Mucosa of descending colon (tissue), 3 donors: Measurements from ENCODE around the gene METTL25. TPM values are rescaled to one million over a fixed set of nuclear protein-coding genes. Genes with fewer than 3 reads are reported as not detected.

Source experiments
- ATAC-seq: fragments of 200-7000 bp; cut with Tn5 transposase; one replicate; pipeline ENCODE4 v1.9.1; 2020; ENCODE audit warnings: mild to moderate bottlenecking, moderate library complexity
- DNase-seq, 3 donors: peaks; one replicate each; pipeline ENCODE4 v3.0.0-alpha.2; 2020
- H3K36me3 ChIP-seq: fragments of 200-600 bp; one replicate; pipeline ENCODE4 v1.8.0; 2021; ENCODE audit warnings: low read depth, mild to moderate bottlenecking
- H3K4me1 ChIP-seq: fragments of 200-600 bp; one replicate; pipeline ENCODE4 v1.8.0; 2021; ENCODE audit warnings: low read depth, mild to moderate bottlenecking
- H3K4me3 ChIP-seq: fragments of 200-600 bp; one replicate; pipeline ENCODE4 v1.8.0; 2021; ENCODE audit warnings: mild to moderate bottlenecking
- H3K9me3 ChIP-seq: fragments of 200-600 bp; one replicate; pipeline ENCODE4 v1.8.0; 2021; ENCODE audit warnings: mild to moderate bottlenecking
- CTCF ChIP-seq: fragments of 200-600 bp; IDR thresholded peaks from one replicate; pipeline ENCODE4 v1.8.0; 2022; ENCODE audit warnings: antibody characterized with exemption, mild to moderate bottlenecking
- intact Hi-C, 2 donors: fragments of 100-400 bp; cut with DNase I in 1 of 2; cut with micrococcal nuclease in 1 of 2; formaldehyde crosslinking; loops; one replicate each; pipeline versions ENCODE4 v1.11.0 to v1.11.1; 2022; cut with DNase I, micrococcal nuclease
- total RNA-seq, 3 donors: library from RNA; stranded (reverse); fragmentation: NEBNext Ultra II Directional in 2 of 3; extraction: Animal tissue kit (Norgen Biotek cat#: 25700) in 2 of 3; gene quantifications; one replicate each; pipeline versions ENCODE4 v1.2.1 to v1.2.4, GENCODE V29; 2021 to 2023
- donor health status: DM: no; HTN: no; CAD: no; lungs with moderate emphysema.
- donor health status: DM: no; HTN: no; CAD: no.
- donor health status: DM: no; HTN: yes; CAD: no.

Gene METTL25
- total RNA-seq, 3 donors from 2014 or later = 9.7 to 20.4 (median 15.5) TPM

GRCh38 chr12:82425241-82425640 lies 66.9 kb downstream of the METTL25 start:
- Histone ChIP-seq H3K36me3 (no peaks in the 10 kb centered on the region), H3K4me1 (no peaks in the 10 kb centered on the region), H3K9me3 (no peaks in the 10 kb centered on the region), H3K4me3 (no peak overlapping the region)
- ATAC-seq = no peak
- no peak for DNase-seq
- no peak for TF ChIP-seq CTCF
- intact Hi-C loops = no loop called here

- no peak for TF ChIP-seq CTCF
- H3K36me3 ChIP-seq = no peaks in the 10 kb centered on the region
- H3K9me3 ChIP-seq = no peaks in the 10 kb centered on the region
- ATAC-seq = peak; percentile 13
- intact Hi-C loops = no loop called here
- DNase-seq = peak in 1 of 3 donors; percentile 5
- no peak overlapping the region for H3K4me3 ChIP-seq
- no peaks in the 10 kb centered on the region for H3K4me1 ChIP-seq
Measured at GRCh38 chr12:82426081-82426480, 67.8 kb downstream of the METTL25 start.

- intact Hi-C loops = no loop called here
- Histone ChIP-seq H3K4me3 (no peak overlapping the region), H3K4me1 (no peaks in the 10 kb centered on the region), H3K9me3 (no peaks in the 10 kb centered on the region), H3K36me3 (no peaks in the 10 kb centered on the region)
- ATAC-seq (no peak), DNase-seq (no peak)
- no peak for TF ChIP-seq CTCF
Measured at GRCh38 chr12:82426586-82426985, 68.3 kb downstream of the METTL25 start.

- DNase-seq = no peak
- H3K9me3 ChIP-seq = no peaks in the 10 kb centered on the region
- H3K4me3 ChIP-seq = no peak overlapping the region
- intact Hi-C loops = no loop called here
- no peak for TF ChIP-seq CTCF
- H3K36me3 ChIP-seq = no peaks in the 10 kb centered on the region
- ATAC-seq = no peak
- no peaks in the 10 kb centered on the region for H3K4me1 ChIP-seq
Measured at GRCh38 chr12:82430541-82431145, 72.3 kb downstream of the METTL25 start.

- H3K9me3 ChIP-seq = no peaks in the 10 kb centered on the region
- intact Hi-C loops = no loop called here
- H3K36me3 ChIP-seq = no peaks in the 10 kb centered on the region
- TF ChIP-seq CTCF = no peak
- H3K4me3 ChIP-seq = no peak overlapping the region
- DNase-seq = no peak
- no peak for ATAC-seq
- H3K4me1 ChIP-seq = no peaks in the 10 kb centered on the region
Measured at GRCh38 chr12:82434392-82434911, 76.1 kb downstream of the METTL25 start.
